Endothelial cell of hepatic sinusoid (primary cell): ENCODE data around the gene SRGAP1.
"Not testable (repeated sequence)": the region's sequence is repeated elsewhere in the genome, so short reads cannot be mapped to it uniquely, and the experiment has no call there.

Experiments used
- in situ Hi-C: cut with HindIII; loops from 2 replicates; pipeline ENCODE4 v1.10.0; 2017; ENCODE audit warnings: low sequenced_read_pairs

The SRGAP1 gene

GRCh38 chr12:63836936-63837335 is 7.6 kb upstream of the SRGAP1 start:
- in situ Hi-C loops = no loop called here

DNA sequence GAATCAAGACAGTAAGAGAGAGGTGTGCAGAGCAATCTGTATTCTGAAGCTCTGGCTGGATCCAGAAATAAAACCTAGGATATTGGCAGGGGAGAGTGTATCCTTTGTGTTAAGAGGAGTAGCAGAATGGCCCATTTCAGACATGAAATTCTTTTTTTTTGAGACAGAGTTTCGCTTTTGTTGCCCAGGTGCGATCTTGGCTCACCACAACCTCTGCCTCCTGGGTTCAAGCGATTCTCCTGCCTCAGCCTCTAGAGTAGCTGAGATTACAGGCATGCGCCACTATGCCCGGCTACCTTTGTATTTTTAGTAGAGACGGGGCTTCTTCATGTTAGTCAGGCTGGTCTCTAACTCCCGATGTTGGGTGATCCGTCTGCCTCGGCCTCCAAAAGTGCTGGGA is 6.1 kb upstream of the SRGAP1 start:
- in situ Hi-C loops = no loop called here

GRCh38 chr12:63841011-63841410 is 3.5 kb upstream of the SRGAP1 start:
- in situ Hi-C loops = no loop called here

GRCh38 chr12:63841571-63841970 is 2.9 kb upstream of the SRGAP1 start:
- in situ Hi-C loops = no loop called here

DNA sequence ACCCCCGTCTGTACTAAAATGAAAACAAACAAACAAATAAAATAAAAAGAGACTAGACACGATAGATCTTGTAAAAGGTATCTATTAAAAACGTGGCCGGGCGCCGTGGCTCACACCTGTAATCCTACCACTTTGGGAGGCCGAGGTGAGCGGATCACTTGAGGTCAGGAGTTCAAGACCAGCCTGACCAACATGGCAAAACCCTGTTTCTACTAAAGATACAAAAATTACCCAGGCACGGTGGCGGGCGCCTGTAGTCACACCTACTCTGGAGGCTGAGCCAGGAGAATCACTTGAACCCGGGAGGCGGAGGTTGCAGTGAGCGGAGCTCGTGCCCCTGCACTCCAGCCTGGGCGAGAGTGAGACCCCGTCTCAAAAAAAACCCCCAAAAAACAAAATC is 1.8 kb upstream of the SRGAP1 start:
- in situ Hi-C loops = not testable (repeated sequence)

DNA sequence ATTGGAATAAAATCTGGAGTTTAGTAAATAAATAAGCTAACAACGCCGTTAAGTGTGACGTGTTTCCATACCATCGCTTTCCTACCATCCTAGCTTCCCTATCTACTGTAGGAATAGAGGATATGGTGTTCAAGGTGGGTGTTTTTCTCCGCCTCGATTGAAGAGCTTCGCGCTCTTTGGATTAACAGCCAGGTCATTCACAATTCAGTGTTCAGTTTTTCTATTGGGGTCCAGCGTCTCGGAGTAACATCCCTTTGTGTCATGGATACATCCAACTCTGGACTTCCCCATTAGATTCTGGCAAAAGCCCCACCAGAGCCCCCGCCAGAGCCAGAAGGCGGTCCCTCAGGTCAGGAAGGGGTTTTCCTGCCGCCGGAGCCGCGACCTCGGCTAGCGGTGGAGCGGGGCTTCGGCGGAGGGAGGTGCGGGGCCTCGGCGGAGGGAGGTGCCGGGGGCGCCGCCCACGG is 1.2 kb upstream of the SRGAP1 start:
- in situ Hi-C loops = no loop called here

DNA sequence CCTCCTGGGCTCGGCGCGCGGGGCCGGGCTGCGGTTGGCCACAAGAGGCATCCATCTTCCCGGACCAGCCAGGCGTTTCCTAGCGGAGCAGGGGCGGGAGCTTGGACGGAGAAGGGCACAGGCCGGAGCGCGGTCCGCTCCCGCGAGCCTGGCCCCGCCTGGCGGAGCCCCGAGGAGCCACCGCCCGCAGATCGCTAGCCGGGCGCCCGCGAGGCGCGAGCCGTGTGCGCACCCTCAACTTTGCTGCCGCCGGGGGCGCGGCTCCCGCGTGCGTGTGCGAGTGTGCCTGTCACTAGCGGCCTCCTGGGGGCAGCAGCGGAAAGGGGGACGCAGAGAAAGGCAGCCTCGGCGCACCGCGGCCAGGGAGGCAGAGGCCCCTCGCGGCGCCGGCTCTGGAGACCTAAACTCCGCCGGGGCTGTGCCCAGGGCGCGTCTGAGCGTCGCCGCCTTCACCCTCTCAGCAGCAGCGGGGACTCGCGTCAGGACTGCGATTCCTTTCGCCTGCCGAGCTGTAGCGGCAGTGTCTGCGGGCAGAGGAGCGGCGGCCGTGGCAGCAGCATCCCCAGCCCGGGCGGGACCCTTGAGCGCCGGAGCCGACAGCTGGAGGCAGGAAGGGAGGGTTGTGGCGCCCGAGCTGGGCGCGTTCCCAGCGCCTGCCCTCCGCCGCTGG is 644 bp upstream of the SRGAP1 start:
- in situ Hi-C loops = no loop called here

DNA sequence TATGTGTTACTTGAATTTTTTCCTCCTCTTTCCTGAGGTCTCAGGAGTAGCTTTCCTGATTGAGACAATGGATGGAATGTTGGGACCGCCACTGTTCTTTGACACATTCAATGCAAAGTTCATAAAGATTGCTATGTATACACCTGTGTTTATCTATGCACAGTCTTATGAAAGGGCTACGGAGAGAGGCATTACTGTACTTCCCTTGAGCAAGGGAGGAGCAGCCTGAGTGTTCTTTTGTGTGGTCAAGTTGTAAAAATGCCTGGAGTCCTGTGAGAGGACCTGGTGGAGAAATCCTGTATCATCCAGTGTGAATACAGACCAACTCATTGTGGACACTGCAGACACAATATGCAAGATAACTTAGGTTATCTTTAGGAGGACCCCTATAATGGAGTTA is 1.2 kb downstream of the SRGAP1 start:
- in situ Hi-C loops = no loop called here

DNA sequence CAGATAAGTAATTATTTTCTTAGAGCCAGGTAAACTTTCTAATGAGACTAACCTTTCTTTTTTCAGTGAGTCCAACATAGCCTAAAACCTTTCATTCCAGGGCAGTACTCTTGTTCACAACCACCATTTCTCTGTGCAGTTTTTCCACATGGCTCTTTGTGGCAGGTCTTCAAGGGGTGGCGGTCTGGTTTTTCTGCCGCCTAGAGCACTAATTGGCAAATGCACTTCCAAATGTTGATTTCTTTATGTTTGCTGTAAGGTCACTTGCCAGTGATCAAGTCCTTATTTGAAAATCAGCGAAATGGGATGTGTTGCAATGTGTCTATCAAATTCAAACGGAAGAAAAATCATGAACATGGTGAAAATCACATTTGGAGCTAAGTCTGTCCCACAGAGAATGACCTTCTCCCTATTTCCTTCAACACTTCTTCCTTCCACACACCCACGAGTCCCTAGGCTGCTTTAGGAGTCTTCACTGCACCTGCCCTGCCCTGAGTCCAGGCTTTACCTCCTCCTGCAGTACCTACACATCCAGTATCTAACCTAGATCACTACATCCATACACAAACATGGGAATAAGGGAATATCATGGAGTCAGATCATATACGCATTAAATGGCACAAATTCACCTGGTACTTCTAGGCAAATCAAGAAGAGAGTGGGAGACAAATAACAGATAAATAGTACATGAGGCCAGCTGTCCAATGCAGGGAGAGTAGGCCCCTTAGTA is 1.9 kb downstream of the SRGAP1 start:
- in situ Hi-C loops = no loop called here

DNA sequence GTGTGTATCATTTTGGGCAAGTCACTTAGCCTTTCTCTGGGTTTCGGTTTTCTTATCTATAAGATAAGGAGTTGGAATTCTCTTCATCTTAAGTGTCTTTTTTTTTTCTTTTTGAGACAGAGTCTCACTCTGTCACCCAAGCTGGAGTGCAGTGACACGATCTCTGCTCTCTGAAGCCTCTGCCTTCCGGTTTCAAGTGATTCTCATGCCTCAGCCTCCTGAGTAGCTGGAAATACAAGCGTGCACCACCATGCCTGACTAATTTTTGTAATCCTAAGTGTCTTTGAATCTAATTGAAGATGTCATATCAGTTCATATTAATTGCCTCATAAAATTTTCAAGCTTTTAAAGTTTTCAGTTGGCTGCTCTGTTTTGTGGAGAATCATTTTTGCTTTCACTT is 4.0 kb downstream of the SRGAP1 start:
- in situ Hi-C loops = no loop called here

DNA sequence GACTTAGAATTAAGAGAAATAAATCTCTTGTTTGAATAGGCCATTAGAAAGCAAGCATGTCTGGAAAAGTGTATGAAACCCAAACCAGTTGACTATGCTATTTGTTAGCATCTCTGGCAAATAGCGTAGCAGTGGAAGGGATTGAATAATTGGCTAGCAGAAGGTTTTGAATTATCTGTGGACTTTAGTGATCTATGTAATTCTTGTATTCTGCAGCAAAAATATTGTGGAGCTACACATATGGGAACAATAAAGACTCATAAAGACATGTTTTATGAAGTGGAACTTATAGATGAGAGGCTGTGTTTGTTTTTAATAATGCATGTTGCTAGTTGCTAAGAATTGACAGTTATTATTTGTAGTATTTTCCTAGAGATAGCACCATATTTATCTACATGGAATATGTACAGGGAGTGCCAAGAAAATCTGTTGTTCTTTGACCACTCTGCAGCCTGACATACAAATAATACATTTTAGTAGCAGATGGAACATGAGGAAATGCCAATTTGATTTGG is 4.7 kb downstream of the SRGAP1 start:
- in situ Hi-C loops = no loop called here

DNA sequence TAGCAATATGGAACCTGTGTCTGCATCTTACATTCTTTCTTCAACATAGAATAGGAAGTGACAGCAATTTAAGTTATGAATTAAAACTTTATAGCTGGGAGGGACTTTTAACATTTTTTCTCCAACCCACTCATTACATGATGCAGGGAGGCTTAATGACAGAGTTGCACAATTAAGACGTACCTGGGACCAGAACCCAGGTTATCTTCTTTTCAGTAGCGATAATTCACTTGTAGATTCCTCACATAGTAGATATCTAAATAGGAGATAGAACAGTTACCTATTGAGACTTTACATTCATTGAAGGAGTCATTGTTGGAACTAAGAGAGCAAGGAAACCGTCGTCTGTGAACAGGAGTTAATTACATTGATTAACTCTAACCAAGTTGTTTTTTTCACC is 5.1 kb downstream of the SRGAP1 start:
- in situ Hi-C loops = no loop called here

DNA sequence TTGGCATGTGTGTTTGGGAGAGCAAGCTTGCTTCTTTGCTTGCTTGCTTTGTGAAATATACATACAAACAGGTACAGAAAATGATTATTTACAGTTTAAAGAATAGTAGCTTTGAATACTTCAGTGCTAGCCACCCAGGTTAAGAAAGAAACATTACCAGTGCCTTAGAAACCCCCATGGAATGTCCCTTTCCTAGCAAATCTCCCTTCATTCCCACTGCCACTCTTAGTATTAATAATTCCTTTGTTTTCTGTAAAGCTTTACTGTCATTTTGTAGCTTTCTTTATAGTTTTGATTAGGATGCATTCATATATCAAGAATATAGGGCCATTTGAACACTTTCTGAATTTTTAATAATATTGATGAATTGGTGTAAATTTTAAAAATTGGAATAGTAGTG is 9.5 kb downstream of the SRGAP1 start:
- in situ Hi-C loops = no loop called here

- in situ Hi-C loops = no loop called here
Observed at GRCh38 chr12:63855299-63855698, 10.8 kb downstream of the SRGAP1 start.

GRCh38 chr12:63857771-63858670 is 13.5 kb downstream of the SRGAP1 start:
- in situ Hi-C loops = no loop called here

GRCh38 chr12:63859880-63860279 is 15.4 kb downstream of the SRGAP1 start:
- in situ Hi-C loops = not testable (repeated sequence)

GRCh38 chr12:63862187-63862968 is 17.9 kb downstream of the SRGAP1 start:
- in situ Hi-C loops = no loop called here

- in situ Hi-C loops = no loop called here
Observed at GRCh38 chr12:63862969-63863230, 18.4 kb downstream of the SRGAP1 start.

- in situ Hi-C loops = no loop called here
Observed at GRCh38 chr12:63863658-63864453, 19.4 kb downstream of the SRGAP1 start.

DNA sequence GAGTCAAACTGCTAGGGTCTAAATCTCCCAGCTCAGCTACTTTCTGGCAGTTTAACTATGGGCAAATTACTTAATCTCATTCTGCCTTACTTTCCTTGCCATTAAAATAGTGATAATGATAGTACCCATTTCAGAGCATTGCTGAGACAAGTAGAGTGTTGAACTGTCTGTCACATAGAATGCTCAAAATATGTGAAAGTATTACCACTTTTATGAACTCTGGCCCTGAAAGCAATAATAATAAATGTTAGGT is 19.9 kb downstream of the SRGAP1 start:
- in situ Hi-C loops = no loop called here
